Body of pancreas (tissue), 4 donors: Measurements from ENCODE around the gene ZC2HC1B. TPM values are rescaled to one million over a fixed set of nuclear protein-coding genes. Genes with fewer than 3 reads are reported as not detected.

Experiments used
- ATAC-seq: fragments of 150-250 bp; one replicate; pipeline ENCODE4 v1.9.1; 2016
- DNase-seq, 4 donors: peaks; one replicate each; pipeline ENCODE4 v3.0.0-alpha.2; 2019
- H3K27ac ChIP-seq, 4 donors: fragments of 200-600 bp; sonication (generic); 1 replicate in 3 of 4; 2 replicates in 1 of 4; pipeline versions ENCODE4 v1.5.1 to v1.6.1; 2016 to 2019; ENCODE audit warnings: mild to moderate bottlenecking in 1 of 4, mixed read lengths in 1 of 4, moderate library complexity in 1 of 4
- H3K27me3 ChIP-seq, 2 donors: fragments of 200-600 bp; sonication (generic); one replicate each; pipeline ENCODE4 v1.6.0; 2016; ENCODE audit warnings: mild to moderate bottlenecking in 1 of 2
- H3K36me3 ChIP-seq, 2 donors: fragments of 200-600 bp; sonication (generic); replicated peaks in 1 of 2; 2 replicates each; pipeline ENCODE4 v1.5.1; 2016; ENCODE audit warnings: low read depth in 2 of 2; ENCODE audit not compliant: insufficient read depth in 1 of 2
- H3K4me1 ChIP-seq: fragments of 200-600 bp; sonication (generic); one replicate; pipeline ENCODE4 v1.6.0; 2016
- H3K4me3 ChIP-seq, 2 donors: fragments of 200-600 bp; sonication (generic); 1 replicate in 1 of 2; 2 replicates in 1 of 2; pipeline ENCODE4 v1.5.1; 2016 to 2019
- H3K9me3 ChIP-seq, 3 donors: fragments of 200-600 bp; sonication (generic); 1 replicate in 2 of 3; 2 replicates in 1 of 3; pipeline ENCODE4 v1.5.1; 2016
- POLR2A ChIP-seq, 3 donors: fragments of 450-650 bp; IDR thresholded peaks; one replicate each; pipeline ENCODE4 v1.6.1; 2016; ENCODE audit warnings: antibody characterized with exemption in 3 of 3, mild to moderate bottlenecking in 2 of 3
- WGBS, 2 donors: methylation state at CpG; one replicate each; pipeline ENCODE4 v1.1.5; 2017; 5-methylcytosine and 5-hydroxymethylcytosine counted together
- intact Hi-C: fragments of 100-400 bp; cut with DNase I; formaldehyde crosslinking; loops from one replicate; pipeline ENCODE4 v1.15.1; 2023
- total RNA-seq, 2 donors: library from RNA; depleted of rRNA; stranded (reverse); fragments of >200 nt; gene quantifications; one replicate each; pipeline ENCODE4 v1.1.0, GENCODE V29; 2016
- TF ChIP-seq, protein P1 (sequence below), 7 experiments: fragments of 450-650 bp in 4 of 7; fragments of 200-600 bp in 3 of 7; sonication (generic) in 3 of 7; IDR thresholded peaks; one replicate each; pipeline ENCODE4 v1.5.1; 2016 to 2019; ENCODE audit warnings: antibody characterized with exemption in 7 of 7

Gene ZC2HC1B
- total RNA-seq, 2 donors from 2014 or later, result not detected

DNA sequence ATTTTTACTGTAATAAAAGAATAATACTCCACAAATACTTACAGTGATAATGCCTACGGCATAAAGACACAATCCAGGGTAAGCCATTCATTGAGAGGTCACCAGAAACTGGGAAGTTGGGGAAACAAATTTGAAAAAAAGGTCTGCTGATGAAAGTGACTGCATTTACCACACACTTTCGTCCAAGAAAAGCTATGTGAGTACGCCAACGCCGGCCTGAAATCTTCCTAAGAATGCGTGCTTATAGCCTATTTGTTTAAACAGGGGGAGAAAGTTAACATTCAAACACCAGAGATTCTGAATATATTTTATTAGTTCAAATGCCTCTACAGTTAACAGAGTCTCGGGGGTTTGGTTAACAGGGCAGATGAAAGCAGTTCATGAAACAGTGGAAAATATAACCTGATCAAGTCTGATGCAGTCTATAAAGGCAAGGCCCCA lies 21.8 kb upstream of the ZC2HC1B start:
- 18 to 19% methylated on average over 7 of the region's 7 CpGs for WGBS, 2 donors
- H3K4me3 ChIP-seq, result peak overlapping the region; percentile 15 to 80
- DNase-seq (peak in 1 of 4 donors; percentile 9), ATAC-seq (peak; percentile 1)
- peaks cover under 1 to 4% of the 10 kb centered on the region in 2 donors for H3K36me3 ChIP-seq
- no peaks in the 10 kb centered on the region for H3K27me3 ChIP-seq
- intact Hi-C loops, result no loop called here
- no peaks in the 10 kb centered on the region for H3K9me3 ChIP-seq
- peak overlapping the region; percentile 82 to 92 (median 91) for H3K27ac ChIP-seq
- no peak for TF ChIP-seq POLR2A (IDR thresholded peaks at IDR 0.05)
- TF ChIP-seq, protein P1, sequence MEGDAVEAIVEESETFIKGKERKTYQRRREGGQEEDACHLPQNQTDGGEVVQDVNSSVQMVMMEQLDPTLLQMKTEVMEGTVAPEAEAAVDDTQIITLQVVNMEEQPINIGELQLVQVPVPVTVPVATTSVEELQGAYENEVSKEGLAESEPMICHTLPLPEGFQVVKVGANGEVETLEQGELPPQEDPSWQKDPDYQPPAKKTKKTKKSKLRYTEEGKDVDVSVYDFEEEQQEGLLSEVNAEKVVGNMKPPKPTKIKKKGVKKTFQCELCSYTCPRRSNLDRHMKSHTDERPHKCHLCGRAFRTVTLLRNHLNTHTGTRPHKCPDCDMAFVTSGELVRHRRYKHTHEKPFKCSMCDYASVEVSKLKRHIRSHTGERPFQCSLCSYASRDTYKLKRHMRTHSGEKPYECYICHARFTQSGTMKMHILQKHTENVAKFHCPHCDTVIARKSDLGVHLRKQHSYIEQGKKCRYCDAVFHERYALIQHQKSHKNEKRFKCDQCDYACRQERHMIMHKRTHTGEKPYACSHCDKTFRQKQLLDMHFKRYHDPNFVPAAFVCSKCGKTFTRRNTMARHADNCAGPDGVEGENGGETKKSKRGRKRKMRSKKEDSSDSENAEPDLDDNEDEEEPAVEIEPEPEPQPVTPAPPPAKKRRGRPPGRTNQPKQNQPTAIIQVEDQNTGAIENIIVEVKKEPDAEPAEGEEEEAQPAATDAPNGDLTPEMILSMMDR (IDR thresholded peaks at IDR 0.05), result no peak
- H3K4me1 ChIP-seq, result peaks cover 13% of the 10 kb centered on the region

DNA sequence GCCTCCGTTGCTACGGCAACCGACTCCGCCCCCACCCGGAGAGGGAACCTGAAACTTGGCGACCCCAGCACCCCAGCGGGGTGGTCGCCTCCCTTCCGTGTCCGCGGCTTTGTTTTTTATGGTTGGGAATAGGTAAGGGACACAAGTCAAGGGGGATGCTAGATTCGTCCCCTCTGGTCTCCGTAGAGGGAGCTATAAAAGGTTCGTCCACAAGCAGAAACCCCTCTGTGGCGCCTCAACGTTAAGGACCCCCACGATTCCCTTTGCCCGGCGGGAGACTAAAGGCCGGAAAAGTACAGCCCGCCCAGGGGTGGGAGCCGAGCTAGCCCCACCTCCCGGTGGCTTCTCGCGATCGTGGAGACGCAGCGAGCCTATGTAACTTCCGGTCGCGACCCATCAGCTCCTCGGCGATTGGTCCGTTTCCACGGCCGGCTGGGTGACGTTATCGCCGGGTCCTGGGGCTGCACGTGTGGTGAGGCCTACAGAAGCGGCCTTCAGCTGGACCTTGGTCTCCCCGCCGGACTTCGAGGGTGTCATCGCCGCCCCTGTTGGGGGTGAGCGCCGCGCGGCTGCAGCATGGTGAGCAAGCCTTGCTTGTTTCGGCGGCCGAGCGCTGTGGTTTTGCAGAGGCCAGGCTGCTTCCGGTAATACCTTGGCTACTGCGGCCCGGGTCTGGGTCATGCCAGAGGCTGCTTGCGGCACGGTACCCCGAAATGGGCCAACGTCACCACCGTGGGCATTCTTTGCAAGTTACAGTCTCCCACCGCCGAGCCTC lies 21.2 kb upstream of the ZC2HC1B start, which contains the start of gene LTV1:
TSS of gene LTV1 (plus strand) at position 437 of the 775 bp plus-strand sequence. CDS start at position 577, 140 bp downstream.
- 0% methylated on average over 29 to 64 of the region's 64 CpGs for WGBS, 2 donors
- DNase-seq (peak; percentile 96 to 97 (median 97)), ATAC-seq (peak; percentile 100)
- Histone ChIP-seq H3K36me3 (peaks cover 4% of the 10 kb centered on the region in 2 donors), H3K4me1 (peaks cover 13% of the 10 kb centered on the region), H3K4me3 (peak within 1 kb of the TSS; percentile 15 to 80), H3K27ac (peak within 1 kb of the TSS; percentile 82 to 92 (median 91)), H3K9me3 (no peaks in the 10 kb centered on the region), H3K27me3 (no peaks in the 10 kb centered on the region)
- TF ChIP-seq, protein P1 (IDR thresholded peaks at IDR 0.05), result no peak
- peak; percentile 50 to 85 (median 76) for TF ChIP-seq POLR2A (IDR thresholded peaks at IDR 0.05)
- intact Hi-C loops, result no loop called here

DNA sequence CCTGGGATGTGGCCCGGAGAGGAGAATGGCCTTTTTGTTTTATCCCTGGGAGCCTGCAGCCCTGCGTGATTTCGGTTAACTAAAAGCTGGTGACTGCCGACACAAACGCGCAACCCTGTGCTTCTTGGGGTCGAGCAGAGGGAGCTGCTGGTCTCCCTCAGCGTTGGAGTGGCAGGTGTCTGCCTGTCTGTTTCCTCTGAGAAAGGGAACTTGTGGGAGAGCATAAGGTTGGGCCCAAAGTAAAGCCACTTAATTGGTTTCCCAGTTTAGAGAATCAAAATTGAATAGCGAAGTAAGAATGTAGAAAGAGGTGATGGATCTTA lies 20.6 kb upstream of the ZC2HC1B start:
- WGBS, 2 donors, result 0 to 1% methylated on average over 8 to 9 of the region's 9 CpGs
- DNase-seq, result no peak
- no peak for TF ChIP-seq POLR2A (IDR thresholded peaks at IDR 0.05)
- TF ChIP-seq, protein P1 (IDR thresholded peaks at IDR 0.05), result no peak
- Histone ChIP-seq H3K36me3 (peaks cover 4 to 9% of the 10 kb centered on the region in 2 donors), H3K9me3 (no peaks in the 10 kb centered on the region), H3K4me1 (peaks cover 13% of the 10 kb centered on the region), H3K4me3 (peak overlapping the region; percentile 15 to 80), H3K27me3 (no peaks in the 10 kb centered on the region), H3K27ac (peak overlapping the region; percentile 72 to 92 (median 86))
- intact Hi-C loops, result no loop called here
- no peak for ATAC-seq

DNA sequence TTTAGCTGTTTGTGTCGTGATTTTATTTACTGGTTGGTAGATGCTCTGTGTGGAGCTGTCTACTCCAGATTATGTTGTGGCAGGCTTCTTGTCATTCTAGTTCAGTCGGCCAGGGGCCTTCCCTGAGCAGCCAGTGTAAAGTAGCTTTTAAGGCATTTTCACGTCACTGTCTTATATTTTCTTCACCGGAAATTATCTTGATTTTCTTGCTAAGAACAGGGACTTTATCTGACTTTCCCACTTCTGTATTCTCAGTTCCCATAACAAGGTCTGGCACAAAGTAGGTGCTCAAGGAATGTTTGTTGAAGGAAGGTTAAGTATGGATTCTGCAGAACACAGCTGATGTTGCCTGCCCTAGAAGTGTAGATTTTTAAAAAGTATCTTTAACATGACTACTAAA lies 20.3 kb upstream of the ZC2HC1B start:
- TF ChIP-seq, protein P1 (IDR thresholded peaks at IDR 0.05), result no peak
- no peak for TF ChIP-seq POLR2A (IDR thresholded peaks at IDR 0.05)
- Histone ChIP-seq H3K36me3 (peaks cover 4 to 10% of the 10 kb centered on the region in 2 donors), H3K9me3 (no peaks in the 10 kb centered on the region), H3K4me3 (peak overlapping the region; percentile 15 to 80), H3K4me1 (peaks cover 13% of the 10 kb centered on the region), H3K27me3 (no peaks in the 10 kb centered on the region), H3K27ac (peak overlapping the region in 3 of 4 donors; percentile 82 to 92 (median 91))
- 7 to 8% methylated on average over 4 of the region's 4 CpGs for WGBS, 2 donors
- ATAC-seq (no peak), DNase-seq (no peak)
- intact Hi-C loops, result no loop called here
